ENCODE results near the gene OR2B2.

OR2B2 gene

GRCh38 chr6:27892649-27893058, 19.5 kb downstream of the OR2B2 start:
- Histone ChIP-seq H3K4me3 (ENCODE audit: low read length) (peak overlapping the region; percentile 88), H3K4me1 (ENCODE audit: control insufficient read depth, insufficient read depth, low read length) (peaks cover 29% of the 10 kb centered on the region), H3K9ac (ENCODE audit: low read length) (peak overlapping the region; percentile 76), H3K36me3 (ENCODE audit: control insufficient read depth, insufficient read depth, low read length, severe bottlenecking) (no peaks in the 10 kb centered on the region), H3K27me3 (replicated peaks; ENCODE audit: control insufficient read depth, insufficient read depth, low read length) (no peaks in the 10 kb centered on the region), H3K9me3 (ENCODE audit: control insufficient read depth, low read length) (no peaks in the 10 kb centered on the region)
- DNase-seq (ENCODE audit: low read depth) = no peak

- H3K36me3 ChIP-seq (ENCODE audit: control insufficient read depth, insufficient read depth, low read length, severe bottlenecking) = no peaks in the 10 kb centered on the region
- peak overlapping the region; percentile 41 for H3K9ac ChIP-seq (ENCODE audit: low read length)
- peak overlapping the region; percentile 83 for H3K4me3 ChIP-seq (ENCODE audit: low read length)
- no peaks in the 10 kb centered on the region for H3K27me3 ChIP-seq (replicated peaks; ENCODE audit: control insufficient read depth, insufficient read depth, low read length)
- peaks cover 29% of the 10 kb centered on the region for H3K4me1 ChIP-seq (ENCODE audit: control insufficient read depth, insufficient read depth, low read length)
- DNase-seq (ENCODE audit: low read depth) = no peak
- no peaks in the 10 kb centered on the region for H3K9me3 ChIP-seq (ENCODE audit: control insufficient read depth, low read length)
Measured at GRCh38 chr6:27891320-27891875, 20.8 kb downstream of the OR2B2 start.

- Histone ChIP-seq H3K9ac (ENCODE audit: low read length) (peak overlapping the region; percentile 50), H3K27me3 (replicated peaks; ENCODE audit: control insufficient read depth, insufficient read depth, low read length) (no peaks in the 10 kb centered on the region), H3K4me3 (ENCODE audit: low read length) (peak overlapping the region; percentile 83), H3K9me3 (ENCODE audit: control insufficient read depth, low read length) (no peaks in the 10 kb centered on the region), H3K36me3 (ENCODE audit: control insufficient read depth, insufficient read depth, low read length, severe bottlenecking) (no peaks in the 10 kb centered on the region), H3K4me1 (ENCODE audit: control insufficient read depth, insufficient read depth, low read length) (peaks cover 27% of the 10 kb centered on the region)
- peak; percentile 93 for DNase-seq (ENCODE audit: low read depth)
Measured at GRCh38 chr6:27890445-27891319, 21.5 kb downstream of the OR2B2 start.

- Histone ChIP-seq H3K9me3 (ENCODE audit: control insufficient read depth, low read length) (no peaks in the 10 kb centered on the region), H3K27me3 (replicated peaks; ENCODE audit: control insufficient read depth, insufficient read depth, low read length) (no peaks in the 10 kb centered on the region), H3K9ac (ENCODE audit: low read length) (peak overlapping the region; percentile 50), H3K4me3 (ENCODE audit: low read length) (peak overlapping the region; percentile 83), H3K4me1 (ENCODE audit: control insufficient read depth, insufficient read depth, low read length) (peaks cover 26% of the 10 kb centered on the region), H3K36me3 (ENCODE audit: control insufficient read depth, insufficient read depth, low read length, severe bottlenecking) (no peaks in the 10 kb centered on the region)
- no peak for DNase-seq (ENCODE audit: low read depth)
Measured at GRCh38 chr6:27889628-27890444, 22.4 kb downstream of the OR2B2 start.

GRCh38 chr6:27889275-27889627, 22.9 kb downstream of the OR2B2 start:
- Histone ChIP-seq H3K4me3 (ENCODE audit: low read length) (no peak overlapping the region), H3K36me3 (ENCODE audit: control insufficient read depth, insufficient read depth, low read length, severe bottlenecking) (no peaks in the 10 kb centered on the region), H3K27me3 (replicated peaks; ENCODE audit: control insufficient read depth, insufficient read depth, low read length) (no peaks in the 10 kb centered on the region), H3K9me3 (ENCODE audit: control insufficient read depth, low read length) (no peaks in the 10 kb centered on the region), H3K4me1 (ENCODE audit: control insufficient read depth, insufficient read depth, low read length) (peaks cover 26% of the 10 kb centered on the region), H3K9ac (ENCODE audit: low read length) (no peak overlapping the region)
- DNase-seq (ENCODE audit: low read depth) = no peak

GRCh38 chr6:27888566-27888965, 23.6 kb downstream of the OR2B2 start:
- DNase-seq (ENCODE audit: low read depth) = no peak
- H3K9ac ChIP-seq (ENCODE audit: low read length) = no peak overlapping the region
- H3K36me3 ChIP-seq (ENCODE audit: control insufficient read depth, insufficient read depth, low read length, severe bottlenecking) = no peaks in the 10 kb centered on the region
- no peaks in the 10 kb centered on the region for H3K27me3 ChIP-seq (replicated peaks; ENCODE audit: control insufficient read depth, insufficient read depth, low read length)
- H3K9me3 ChIP-seq (ENCODE audit: control insufficient read depth, low read length) = no peaks in the 10 kb centered on the region
- H3K4me3 ChIP-seq (ENCODE audit: low read length) = no peak overlapping the region
- peaks cover 21% of the 10 kb centered on the region for H3K4me1 ChIP-seq (ENCODE audit: control insufficient read depth, insufficient read depth, low read length)

- Histone ChIP-seq H3K27me3 (replicated peaks; ENCODE audit: control insufficient read depth, insufficient read depth, low read length) (no peaks in the 10 kb centered on the region), H3K4me1 (ENCODE audit: control insufficient read depth, insufficient read depth, low read length) (peaks cover 8% of the 10 kb centered on the region), H3K36me3 (ENCODE audit: control insufficient read depth, insufficient read depth, low read length, severe bottlenecking) (no peaks in the 10 kb centered on the region), H3K9ac (ENCODE audit: low read length) (no peak overlapping the region), H3K9me3 (ENCODE audit: control insufficient read depth, low read length) (no peaks in the 10 kb centered on the region), H3K4me3 (ENCODE audit: low read length) (no peak overlapping the region)
- no peak for DNase-seq (ENCODE audit: low read depth)
Measured at GRCh38 chr6:27886073-27886472, 26.1 kb downstream of the OR2B2 start.

GRCh38 chr6:27883136-27883535, 29.1 kb downstream of the OR2B2 start:
- Histone ChIP-seq H3K36me3 (ENCODE audit: control insufficient read depth, insufficient read depth, low read length, severe bottlenecking) (no peaks in the 10 kb centered on the region), H3K9me3 (ENCODE audit: control insufficient read depth, low read length) (no peaks in the 10 kb centered on the region), H3K27me3 (replicated peaks; ENCODE audit: control insufficient read depth, insufficient read depth, low read length) (no peaks in the 10 kb centered on the region), H3K4me1 (ENCODE audit: control insufficient read depth, insufficient read depth, low read length) (no peaks in the 10 kb centered on the region), H3K9ac (ENCODE audit: low read length) (no peak overlapping the region), H3K4me3 (ENCODE audit: low read length) (no peak overlapping the region)
- no peak for DNase-seq (ENCODE audit: low read depth)

GRCh38 chr6:27882624-27883023, 29.6 kb downstream of the OR2B2 start:
- no peaks in the 10 kb centered on the region for H3K9me3 ChIP-seq (ENCODE audit: control insufficient read depth, low read length)
- H3K27me3 ChIP-seq (replicated peaks; ENCODE audit: control insufficient read depth, insufficient read depth, low read length) = no peaks in the 10 kb centered on the region
- no peaks in the 10 kb centered on the region for H3K4me1 ChIP-seq (ENCODE audit: control insufficient read depth, insufficient read depth, low read length)
- H3K9ac ChIP-seq (ENCODE audit: low read length) = no peak overlapping the region
- H3K4me3 ChIP-seq (ENCODE audit: low read length) = no peak overlapping the region
- H3K36me3 ChIP-seq (ENCODE audit: control insufficient read depth, insufficient read depth, low read length, severe bottlenecking) = no peaks in the 10 kb centered on the region
- no peak for DNase-seq (ENCODE audit: low read depth)

- DNase-seq (ENCODE audit: low read depth) = no peak
- no peak overlapping the region for H3K4me3 ChIP-seq (ENCODE audit: low read length)
Measured at GRCh38 chr6:27879837-27880236, 32.4 kb downstream of the OR2B2 start.

GRCh38 chr6:27874016-27874415, 38.2 kb downstream of the OR2B2 start:
- DNase-seq (ENCODE audit: low read depth) = no peak
- Histone ChIP-seq H3K4me1 (ENCODE audit: control insufficient read depth, insufficient read depth, low read length) (peaks cover 15% of the 10 kb centered on the region), H3K36me3 (ENCODE audit: control insufficient read depth, insufficient read depth, low read length, severe bottlenecking) (no peaks in the 10 kb centered on the region), H3K4me3 (ENCODE audit: low read length) (peak overlapping the region; percentile 93), H3K9ac (ENCODE audit: low read length) (peak overlapping the region; percentile 80), H3K9me3 (ENCODE audit: control insufficient read depth, low read length) (no peaks in the 10 kb centered on the region), H3K27me3 (replicated peaks; ENCODE audit: control insufficient read depth, insufficient read depth, low read length) (no peaks in the 10 kb centered on the region)

More at GRCh38 chr6:27879837-27880236, 32.4 kb downstream of the OR2B2 start:
- Histone ChIP-seq H3K36me3 (ENCODE audit: control insufficient read depth, insufficient read depth, low read length, severe bottlenecking) (no peaks in the 10 kb centered on the region), H3K4me1 (ENCODE audit: control insufficient read depth, insufficient read depth, low read length) (no peaks in the 10 kb centered on the region), H3K9ac (ENCODE audit: low read length) (no peak overlapping the region), H3K9me3 (ENCODE audit: control insufficient read depth, low read length) (no peaks in the 10 kb centered on the region), H3K27me3 (replicated peaks; ENCODE audit: control insufficient read depth, insufficient read depth, low read length) (no peaks in the 10 kb centered on the region)
